ENCODE results near the gene HCLS1.
"Not testable (repeated sequence)": the region's sequence is repeated elsewhere in the genome, so short reads cannot be mapped to it uniquely, and the experiment has no call there.

Gene HCLS1

GRCh38 chr3:121688747-121689146 lies 28.0 kb upstream of the HCLS1 start:
- H3K4me1 ChIP-seq (ENCODE audit: control insufficient read depth, insufficient read depth, low read length); H3K27ac ChIP-seq (ENCODE audit: low read depth, low read length); H3K9me3 ChIP-seq (ENCODE audit: control insufficient read depth, insufficient read depth, low read depth, low read length); H3K9ac ChIP-seq (ENCODE audit: low read length); H3K4me3 ChIP-seq (ENCODE audit: low read depth, low read length); H3K27me3 ChIP-seq (ENCODE audit: control insufficient read depth, insufficient read depth, low read length): not testable (repeated sequence)
- H3K36me3 ChIP-seq (ENCODE audit: control insufficient read depth, insufficient read depth, low read length) = peaks cover 48% of the 10 kb centered on the region

- no peak overlapping the region for H3K4me3 ChIP-seq (ENCODE audit: low read depth, low read length)
Measured at GRCh38 chr3:121681792-121682191, 21.1 kb upstream of the HCLS1 start.

GRCh38 chr3:121677141-121677540 lies 16.4 kb upstream of the HCLS1 start:
- H3K4me1 ChIP-seq (ENCODE audit: control insufficient read depth, insufficient read depth, low read length) = no peaks in the 10 kb centered on the region
- H3K36me3 ChIP-seq (ENCODE audit: control insufficient read depth, insufficient read depth, low read length) = peaks cover 76% of the 10 kb centered on the region
- H3K27me3 ChIP-seq (ENCODE audit: control insufficient read depth, insufficient read depth, low read length) = no peaks in the 10 kb centered on the region
- no peaks in the 10 kb centered on the region for H3K9me3 ChIP-seq (ENCODE audit: control insufficient read depth, insufficient read depth, low read depth, low read length)
- no peak overlapping the region for H3K9ac ChIP-seq (ENCODE audit: low read length)
- H3K4me3 ChIP-seq (ENCODE audit: low read depth, low read length) = no peak overlapping the region
- no peak overlapping the region for H3K27ac ChIP-seq (ENCODE audit: low read depth, low read length)

More at GRCh38 chr3:121681792-121682191, 21.1 kb upstream of the HCLS1 start:
- no peak overlapping the region for H3K9ac ChIP-seq (ENCODE audit: low read length)
- no peaks in the 10 kb centered on the region for H3K4me1 ChIP-seq (ENCODE audit: control insufficient read depth, insufficient read depth, low read length)
- no peak overlapping the region for H3K27ac ChIP-seq (ENCODE audit: low read depth, low read length)
- peaks cover 54% of the 10 kb centered on the region for H3K36me3 ChIP-seq (ENCODE audit: control insufficient read depth, insufficient read depth, low read length)
- no peaks in the 10 kb centered on the region; the same call in 1 of the 2 replicates for H3K9me3 ChIP-seq (ENCODE audit: control insufficient read depth, insufficient read depth, low read depth, low read length)
- no peaks in the 10 kb centered on the region for H3K27me3 ChIP-seq (ENCODE audit: control insufficient read depth, insufficient read depth, low read length)

GRCh38 chr3:121670676-121671075 lies 10.0 kb upstream of the HCLS1 start:
- H3K36me3 ChIP-seq (ENCODE audit: control insufficient read depth, insufficient read depth, low read length) = peaks cover 64% of the 10 kb centered on the region
- no peaks in the 10 kb centered on the region for H3K4me1 ChIP-seq (ENCODE audit: control insufficient read depth, insufficient read depth, low read length)
- H3K27ac ChIP-seq (ENCODE audit: low read depth, low read length) = no peak overlapping the region
- no peak overlapping the region for H3K4me3 ChIP-seq (ENCODE audit: low read depth, low read length)
- no peaks in the 10 kb centered on the region for H3K9me3 ChIP-seq (ENCODE audit: control insufficient read depth, insufficient read depth, low read depth, low read length)
- no peaks in the 10 kb centered on the region for H3K27me3 ChIP-seq (ENCODE audit: control insufficient read depth, insufficient read depth, low read length)
- H3K9ac ChIP-seq (ENCODE audit: low read length) = no peak overlapping the region

- Histone ChIP-seq H3K4me1 (ENCODE audit: control insufficient read depth, insufficient read depth, low read length) (no peaks in the 10 kb centered on the region), H3K4me3 (ENCODE audit: low read depth, low read length) (no peak overlapping the region), H3K36me3 (ENCODE audit: control insufficient read depth, insufficient read depth, low read length) (peaks cover 72% of the 10 kb centered on the region), H3K9me3 (ENCODE audit: control insufficient read depth, insufficient read depth, low read depth, low read length) (no peaks in the 10 kb centered on the region), H3K9ac (ENCODE audit: low read length) (no peak overlapping the region), H3K27ac (ENCODE audit: low read depth, low read length) (no peak overlapping the region), H3K27me3 (ENCODE audit: control insufficient read depth, insufficient read depth, low read length) (no peaks in the 10 kb centered on the region)
Measured at GRCh38 chr3:121667333-121667732, 6.6 kb upstream of the HCLS1 start.

- H3K4me3 ChIP-seq (ENCODE audit: low read depth, low read length) = no peak overlapping the region
- H3K4me1 ChIP-seq (ENCODE audit: control insufficient read depth, insufficient read depth, low read length) = peaks cover 6% of the 10 kb centered on the region
- no peaks in the 10 kb centered on the region for H3K9me3 ChIP-seq (ENCODE audit: control insufficient read depth, insufficient read depth, low read depth, low read length)
- H3K27me3 ChIP-seq (ENCODE audit: control insufficient read depth, insufficient read depth, low read length) = no peaks in the 10 kb centered on the region
- peaks cover 64% of the 10 kb centered on the region for H3K36me3 ChIP-seq (ENCODE audit: control insufficient read depth, insufficient read depth, low read length)
- no peak overlapping the region for H3K9ac ChIP-seq (ENCODE audit: low read length)
- no peak overlapping the region for H3K27ac ChIP-seq (ENCODE audit: low read depth, low read length)
Measured at GRCh38 chr3:121665488-121665887, 4.8 kb upstream of the HCLS1 start.

- H3K36me3 ChIP-seq (ENCODE audit: control insufficient read depth, insufficient read depth, low read length) = peaks cover 54% of the 10 kb centered on the region
- peaks cover 9% of the 10 kb centered on the region for H3K4me1 ChIP-seq (ENCODE audit: control insufficient read depth, insufficient read depth, low read length)
- no peak overlapping the region for H3K9ac ChIP-seq (ENCODE audit: low read length)
- H3K27me3 ChIP-seq (ENCODE audit: control insufficient read depth, insufficient read depth, low read length) = no peaks in the 10 kb centered on the region
- no peak overlapping the region for H3K4me3 ChIP-seq (ENCODE audit: low read depth, low read length)
- H3K9me3 ChIP-seq (ENCODE audit: control insufficient read depth, insufficient read depth, low read depth, low read length) = no peaks in the 10 kb centered on the region
- no peak overlapping the region for H3K27ac ChIP-seq (ENCODE audit: low read depth, low read length)
Measured at GRCh38 chr3:121663171-121663847, 2.6 kb upstream of the HCLS1 start.

GRCh38 chr3:121662742-121663141 lies 2.0 kb upstream of the HCLS1 start:
- Histone ChIP-seq H3K36me3 (ENCODE audit: control insufficient read depth, insufficient read depth, low read length) (peaks cover 50% of the 10 kb centered on the region), H3K4me3 (ENCODE audit: low read depth, low read length) (no peak overlapping the region), H3K27ac (ENCODE audit: low read depth, low read length) (no peak overlapping the region), H3K27me3 (ENCODE audit: control insufficient read depth, insufficient read depth, low read length) (no peaks in the 10 kb centered on the region), H3K4me1 (ENCODE audit: control insufficient read depth, insufficient read depth, low read length) (peaks cover 9% of the 10 kb centered on the region), H3K9me3 (ENCODE audit: control insufficient read depth, insufficient read depth, low read depth, low read length) (no peaks in the 10 kb centered on the region), H3K9ac (ENCODE audit: low read length) (no peak overlapping the region)

- Histone ChIP-seq H3K9ac (ENCODE audit: low read length) (no peak overlapping the region), H3K27ac (ENCODE audit: low read depth, low read length) (no peak overlapping the region), H3K4me3 (ENCODE audit: low read depth, low read length) (no peak overlapping the region), H3K36me3 (ENCODE audit: control insufficient read depth, insufficient read depth, low read length) (peaks cover 36% of the 10 kb centered on the region), H3K4me1 (ENCODE audit: control insufficient read depth, insufficient read depth, low read length) (peaks cover 9% of the 10 kb centered on the region), H3K9me3 (ENCODE audit: control insufficient read depth, insufficient read depth, low read depth, low read length) (no peaks in the 10 kb centered on the region), H3K27me3 (ENCODE audit: control insufficient read depth, insufficient read depth, low read length) (no peaks in the 10 kb centered on the region)
Measured at GRCh38 chr3:121661376-121661775, 673 bp upstream of the HCLS1 start.

- Histone ChIP-seq H3K4me1 (ENCODE audit: control insufficient read depth, insufficient read depth, low read length) (peaks cover 9% of the 10 kb centered on the region), H3K9ac (ENCODE audit: low read length) (no peak overlapping the region), H3K27me3 (ENCODE audit: control insufficient read depth, insufficient read depth, low read length) (no peaks in the 10 kb centered on the region), H3K9me3 (ENCODE audit: control insufficient read depth, insufficient read depth, low read depth, low read length) (no peaks in the 10 kb centered on the region), H3K27ac (ENCODE audit: low read depth, low read length) (no peak overlapping the region), H3K4me3 (ENCODE audit: low read depth, low read length) (no peak overlapping the region), H3K36me3 (ENCODE audit: control insufficient read depth, insufficient read depth, low read length) (peaks cover 18% of the 10 kb centered on the region)
Measured at GRCh38 chr3:121659586-121659985, 1.1 kb downstream of the HCLS1 start.

- H3K9ac ChIP-seq (ENCODE audit: low read length) = no peak overlapping the region
- H3K4me1 ChIP-seq (ENCODE audit: control insufficient read depth, insufficient read depth, low read length) = peaks cover 9% of the 10 kb centered on the region
- peaks cover 11% of the 10 kb centered on the region for H3K36me3 ChIP-seq (ENCODE audit: control insufficient read depth, insufficient read depth, low read length)
- H3K27me3 ChIP-seq (ENCODE audit: control insufficient read depth, insufficient read depth, low read length) = no peaks in the 10 kb centered on the region
- H3K27ac ChIP-seq (ENCODE audit: low read depth, low read length) = no peak overlapping the region
- H3K9me3 ChIP-seq (ENCODE audit: control insufficient read depth, insufficient read depth, low read depth, low read length) = no peaks in the 10 kb centered on the region
- no peak overlapping the region for H3K4me3 ChIP-seq (ENCODE audit: low read depth, low read length)
Measured at GRCh38 chr3:121658716-121659435, 1.8 kb downstream of the HCLS1 start.

Measured in HUES6 (cell line).